GM23338 (cell line): ENCODE results near the gene OXNAD1. TPM values are rescaled to one million over a fixed set of nuclear protein-coding genes. Genes with fewer than 3 reads are reported as not detected.

Source experiments
- ATAC-seq: fragments of 200-7000 bp; cut with Tn5 transposase; 3 replicates; pipeline ENCODE4 v1.9.1; 2020
- DNase-seq: peaks from one replicate; pipeline ENCODE4 v3.0.0-alpha.2; 2015; ENCODE audit warnings: low spot score
- H2AFZ ChIP-seq: fragments of 200-600 bp; sonication (generic); 2 replicates; pipeline ENCODE4 v1.8.0; 2016; ENCODE audit warnings: antibody characterized with exemption, mild to moderate bottlenecking, moderate library complexity
- H3F3A ChIP-seq: fragments of 200-600 bp; sonication (generic); replicated peaks from 2 replicates; pipeline ENCODE4 v1.8.0; 2017; ENCODE audit warnings: antibody characterized with exemption, mixed run types, low read depth
- H3K27ac ChIP-seq: fragments of 200-600 bp; sonication (generic); 2 replicates; pipeline ENCODE4 v1.6.1; 2016; ENCODE audit warnings: low read depth
- H3K27me3 ChIP-seq: fragments of 200-600 bp; sonication (generic); 2 replicates; pipeline ENCODE4 v1.8.0; 2016; ENCODE audit warnings: mild to moderate bottlenecking, mixed run types, moderate library complexity; ENCODE audit not compliant: insufficient read depth
- H3K36me3 ChIP-seq: fragments of 200-600 bp; sonication (generic); 2 replicates; pipeline ENCODE4 v1.8.0; 2016; ENCODE audit warnings: mild to moderate bottlenecking; ENCODE audit not compliant: insufficient read depth
- H3K4me1 ChIP-seq: fragments of 200-600 bp; sonication (generic); 2 replicates; pipeline ENCODE4 v1.8.0; 2016; ENCODE audit warnings: mild to moderate bottlenecking, moderate library complexity; ENCODE audit not compliant: insufficient read depth
- H3K4me2 ChIP-seq: fragments of 200-600 bp; sonication (generic); 2 replicates; pipeline ENCODE4 v1.7.1; 2017; ENCODE audit warnings: mixed run types
- H3K4me3 ChIP-seq: fragments of 200-600 bp; sonication (generic); 2 replicates; pipeline ENCODE4 v1.6.1; 2016; ENCODE audit warnings: mixed run types
- H3K79me2 ChIP-seq: fragments of 200-600 bp; sonication (generic); replicated peaks from 2 replicates; pipeline ENCODE4 v1.8.0; 2017; ENCODE audit warnings: mild to moderate bottlenecking; ENCODE audit not compliant: insufficient read depth
- H3K9me2 ChIP-seq: fragments of 200-600 bp; sonication (generic); 2 replicates; pipeline ENCODE4 v1.8.0; 2017; ENCODE audit not compliant: insufficient read depth
- H4K20me1 ChIP-seq: fragments of 200-600 bp; sonication (generic); replicated peaks from 2 replicates; pipeline ENCODE4 v1.8.0; 2017; ENCODE audit warnings: mild to moderate bottlenecking; ENCODE audit not compliant: insufficient read depth
- H3K27ac Mint-ChIP-seq: 2 replicates; pipeline ENCODE4 v1.8.0; 2020; ENCODE audit warnings: inconsistent platforms, mild to moderate bottlenecking, moderate library complexity, mixed read lengths
- H3K27me3 Mint-ChIP-seq: 3 replicates; pipeline ENCODE4 v1.8.0; 2022; ENCODE audit warnings: low read depth, mild to moderate bottlenecking, moderate library complexity, mixed read lengths, inconsistent platforms; ENCODE audit not compliant: insufficient read depth, poor library complexity
- H3K36me3 Mint-ChIP-seq: 3 replicates; pipeline ENCODE4 v1.8.0; 2021; ENCODE audit warnings: low read depth, mild to moderate bottlenecking, inconsistent platforms, moderate library complexity, mixed read lengths
- H3K4me1 Mint-ChIP-seq: 3 replicates; pipeline ENCODE4 v1.8.0; 2020; ENCODE audit warnings: mild to moderate bottlenecking, inconsistent platforms, mixed read lengths
- H3K4me3 Mint-ChIP-seq: 3 replicates; pipeline ENCODE4 v1.8.0; 2021; ENCODE audit warnings: moderate library complexity, mild to moderate bottlenecking, inconsistent platforms, mixed read lengths
- H3K9me3 Mint-ChIP-seq: 3 replicates; pipeline ENCODE4 v1.8.0; 2020; ENCODE audit warnings: moderate library complexity, mild to moderate bottlenecking, inconsistent platforms, mixed read lengths
- CREB1 ChIP-seq: fragments of 250-450 bp; sonication (Bioruptor Pico); IDR thresholded peaks from 2 replicates; pipeline ENCODE4 v1.5.0; 2020; ENCODE audit warnings: low read depth, mild to moderate bottlenecking, moderate library complexity
- EZH2 ChIP-seq: fragments of 200-600 bp; sonication (generic); IDR thresholded peaks from one replicate; pipeline ENCODE4 v1.8.0; 2017; ENCODE audit warnings: antibody characterized with exemption, mild to moderate bottlenecking, low read depth; ENCODE audit not compliant: unreplicated experiment
- EZH2phosphoT487 ChIP-seq: fragments of 200-600 bp; sonication (generic); IDR thresholded peaks from one replicate; pipeline ENCODE4 v1.8.1; 2018; ENCODE audit warnings: antibody characterized with exemption; ENCODE audit not compliant: unreplicated experiment
- JUNB ChIP-seq: IDR thresholded peaks from one replicate; pipeline ENCODE4 v1.6.1; 2016; ENCODE audit warnings: antibody characterized with exemption; ENCODE audit not compliant: unreplicated experiment
- NANOG ChIP-seq: IDR thresholded peaks from 2 replicates; pipeline ENCODE4 v1.6.1; 2016; ENCODE audit warnings: antibody characterized with exemption, borderline replicate concordance
- POLR2AphosphoS5 ChIP-seq: IDR thresholded peaks from 2 replicates; pipeline ENCODE4 v1.6.1; 2016; ENCODE audit warnings: antibody characterized with exemption, low read depth
- STAT1 ChIP-seq: IDR thresholded peaks from one replicate; pipeline ENCODE4 v1.6.1; 2016; ENCODE audit warnings: antibody characterized with exemption; ENCODE audit not compliant: unreplicated experiment
- ZNF114 ChIP-seq: fragments of 250-450 bp; sonication (Bioruptor Pico); IDR thresholded peaks from 2 replicates; pipeline ENCODE4 v1.5.0; 2020; ENCODE audit warnings: mild to moderate bottlenecking, moderate library complexity
- ZNF331 ChIP-seq: fragments of 250-450 bp; sonication (Bioruptor Pico); IDR thresholded peaks from 2 replicates; pipeline ENCODE4 v1.5.0; 2020; ENCODE audit warnings: low read depth, mild to moderate bottlenecking, moderate library complexity
- polyA plus RNA-seq: library from polyadenylated mRNA; unstranded; fragments of >200 nt; fragmentation: Nextera tagmentation; extraction: Ambion mirVana; gene quantifications from 2 replicates; pipeline ENCODE4 v1.2.1, GENCODE V29; 2016
- total RNA-seq: library from RNA; depleted of rRNA; stranded (reverse); fragments of >200 nt; shearing (Covaris generic); gene quantifications from 2 replicates; pipeline ENCODE4 v1.2.3, GENCODE V29; 2014
- TF ChIP-seq, protein P1 (sequence below): IDR thresholded peaks from 2 replicates; pipeline ENCODE4 v1.6.1; 2016; ENCODE audit warnings: antibody characterized with exemption
- TF ChIP-seq, protein P2 (sequence below): IDR thresholded peaks from one replicate; pipeline ENCODE4 v1.6.1; 2018; ENCODE audit warnings: antibody characterized with exemption; ENCODE audit not compliant: unreplicated experiment
- TF ChIP-seq, protein P3 (sequence below): fragments of 250-450 bp; sonication (Bioruptor Pico); IDR thresholded peaks from 2 replicates; pipeline ENCODE4 v1.5.0; 2020; ENCODE audit warnings: mild to moderate bottlenecking, moderate library complexity
- TF ChIP-seq, protein P4 (sequence below), 2 experiments: fragments of 200-600 bp in 1 of 2; sonication (generic) in 1 of 2; conservative IDR thresholded peaks; 2 replicates each; pipeline versions ENCODE4 v1.5.1 to v1.6.1; 2016 to 2017; ENCODE audit warnings: antibody characterized with exemption in 2 of 2, low read depth in 2 of 2, mild to moderate bottlenecking in 2 of 2, moderate library complexity in 1 of 2

The OXNAD1 gene
- total and polyA plus RNA-seq, 2 experiments from 2014 or later = 22.9 to 34.2 TPM

DNA sequence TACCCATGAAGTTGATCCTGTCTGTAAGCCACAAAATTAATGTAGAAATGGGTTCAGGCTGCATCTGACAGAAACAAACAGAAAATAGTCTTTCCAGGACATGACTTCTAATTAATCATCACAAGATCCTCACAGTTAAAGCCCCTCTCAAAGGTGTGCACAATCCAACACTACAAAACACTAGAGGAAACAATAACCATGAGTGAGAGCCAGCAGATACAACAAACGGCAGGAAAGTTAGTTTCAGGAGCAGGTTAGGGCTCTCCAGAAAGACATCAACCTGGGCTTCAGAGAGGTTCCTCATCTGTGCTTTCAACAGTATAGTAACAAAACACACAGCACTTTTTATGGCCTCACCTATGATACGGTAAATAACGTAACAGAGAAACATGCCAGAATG lies 43.0 kb upstream of the OXNAD1 start:
- Mint-ChIP-seq H3K27me3 (no peaks in the 10 kb centered on the region), H3K4me3 (no peak overlapping the region), H3K27ac (no peak overlapping the region), H3K9me3 (no peaks in the 10 kb centered on the region; the same call in 2 of the 3 replicates), H3K4me1 (no peaks in the 10 kb centered on the region; the same call in 2 of the 3 replicates), H3K36me3 (no peaks in the 10 kb centered on the region)
- Histone ChIP-seq H3F3A (no peaks in the 10 kb centered on the region), H4K20me1 (no peaks in the 10 kb centered on the region), H3K4me1 (no peaks in the 10 kb centered on the region), H3K4me2 (no peak overlapping the region), H3K4me3 (no peak overlapping the region), H3K36me3 (no peaks in the 10 kb centered on the region), H3K9me2 (no peaks in the 10 kb centered on the region), H3K27me3 (no peaks in the 10 kb centered on the region), H3K79me2 (no peaks in the 10 kb centered on the region), H3K27ac (no peak overlapping the region), H2AFZ (no peak overlapping the region)
- no peak for ATAC-seq
- TF ChIP-seq, protein P1, sequence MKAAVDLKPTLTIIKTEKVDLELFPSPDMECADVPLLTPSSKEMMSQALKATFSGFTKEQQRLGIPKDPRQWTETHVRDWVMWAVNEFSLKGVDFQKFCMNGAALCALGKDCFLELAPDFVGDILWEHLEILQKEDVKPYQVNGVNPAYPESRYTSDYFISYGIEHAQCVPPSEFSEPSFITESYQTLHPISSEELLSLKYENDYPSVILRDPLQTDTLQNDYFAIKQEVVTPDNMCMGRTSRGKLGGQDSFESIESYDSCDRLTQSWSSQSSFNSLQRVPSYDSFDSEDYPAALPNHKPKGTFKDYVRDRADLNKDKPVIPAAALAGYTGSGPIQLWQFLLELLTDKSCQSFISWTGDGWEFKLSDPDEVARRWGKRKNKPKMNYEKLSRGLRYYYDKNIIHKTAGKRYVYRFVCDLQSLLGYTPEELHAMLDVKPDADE = no peak
- no peak for TF ChIP-seq NANOG
- no peak for TF ChIP-seq ZNF114
- TF ChIP-seq JUNB = no peak
- TF ChIP-seq, protein P2, sequence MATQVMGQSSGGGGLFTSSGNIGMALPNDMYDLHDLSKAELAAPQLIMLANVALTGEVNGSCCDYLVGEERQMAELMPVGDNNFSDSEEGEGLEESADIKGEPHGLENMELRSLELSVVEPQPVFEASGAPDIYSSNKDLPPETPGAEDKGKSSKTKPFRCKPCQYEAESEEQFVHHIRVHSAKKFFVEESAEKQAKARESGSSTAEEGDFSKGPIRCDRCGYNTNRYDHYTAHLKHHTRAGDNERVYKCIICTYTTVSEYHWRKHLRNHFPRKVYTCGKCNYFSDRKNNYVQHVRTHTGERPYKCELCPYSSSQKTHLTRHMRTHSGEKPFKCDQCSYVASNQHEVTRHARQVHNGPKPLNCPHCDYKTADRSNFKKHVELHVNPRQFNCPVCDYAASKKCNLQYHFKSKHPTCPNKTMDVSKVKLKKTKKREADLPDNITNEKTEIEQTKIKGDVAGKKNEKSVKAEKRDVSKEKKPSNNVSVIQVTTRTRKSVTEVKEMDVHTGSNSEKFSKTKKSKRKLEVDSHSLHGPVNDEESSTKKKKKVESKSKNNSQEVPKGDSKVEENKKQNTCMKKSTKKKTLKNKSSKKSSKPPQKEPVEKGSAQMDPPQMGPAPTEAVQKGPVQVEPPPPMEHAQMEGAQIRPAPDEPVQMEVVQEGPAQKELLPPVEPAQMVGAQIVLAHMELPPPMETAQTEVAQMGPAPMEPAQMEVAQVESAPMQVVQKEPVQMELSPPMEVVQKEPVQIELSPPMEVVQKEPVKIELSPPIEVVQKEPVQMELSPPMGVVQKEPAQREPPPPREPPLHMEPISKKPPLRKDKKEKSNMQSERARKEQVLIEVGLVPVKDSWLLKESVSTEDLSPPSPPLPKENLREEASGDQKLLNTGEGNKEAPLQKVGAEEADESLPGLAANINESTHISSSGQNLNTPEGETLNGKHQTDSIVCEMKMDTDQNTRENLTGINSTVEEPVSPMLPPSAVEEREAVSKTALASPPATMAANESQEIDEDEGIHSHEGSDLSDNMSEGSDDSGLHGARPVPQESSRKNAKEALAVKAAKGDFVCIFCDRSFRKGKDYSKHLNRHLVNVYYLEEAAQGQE = no peak
- no peak for TF ChIP-seq CREB1 (CRISPR knock-in tag)
- no peak for TF ChIP-seq STAT1
- no peak for TF ChIP-seq EZH2
- TF ChIP-seq, protein P3, sequence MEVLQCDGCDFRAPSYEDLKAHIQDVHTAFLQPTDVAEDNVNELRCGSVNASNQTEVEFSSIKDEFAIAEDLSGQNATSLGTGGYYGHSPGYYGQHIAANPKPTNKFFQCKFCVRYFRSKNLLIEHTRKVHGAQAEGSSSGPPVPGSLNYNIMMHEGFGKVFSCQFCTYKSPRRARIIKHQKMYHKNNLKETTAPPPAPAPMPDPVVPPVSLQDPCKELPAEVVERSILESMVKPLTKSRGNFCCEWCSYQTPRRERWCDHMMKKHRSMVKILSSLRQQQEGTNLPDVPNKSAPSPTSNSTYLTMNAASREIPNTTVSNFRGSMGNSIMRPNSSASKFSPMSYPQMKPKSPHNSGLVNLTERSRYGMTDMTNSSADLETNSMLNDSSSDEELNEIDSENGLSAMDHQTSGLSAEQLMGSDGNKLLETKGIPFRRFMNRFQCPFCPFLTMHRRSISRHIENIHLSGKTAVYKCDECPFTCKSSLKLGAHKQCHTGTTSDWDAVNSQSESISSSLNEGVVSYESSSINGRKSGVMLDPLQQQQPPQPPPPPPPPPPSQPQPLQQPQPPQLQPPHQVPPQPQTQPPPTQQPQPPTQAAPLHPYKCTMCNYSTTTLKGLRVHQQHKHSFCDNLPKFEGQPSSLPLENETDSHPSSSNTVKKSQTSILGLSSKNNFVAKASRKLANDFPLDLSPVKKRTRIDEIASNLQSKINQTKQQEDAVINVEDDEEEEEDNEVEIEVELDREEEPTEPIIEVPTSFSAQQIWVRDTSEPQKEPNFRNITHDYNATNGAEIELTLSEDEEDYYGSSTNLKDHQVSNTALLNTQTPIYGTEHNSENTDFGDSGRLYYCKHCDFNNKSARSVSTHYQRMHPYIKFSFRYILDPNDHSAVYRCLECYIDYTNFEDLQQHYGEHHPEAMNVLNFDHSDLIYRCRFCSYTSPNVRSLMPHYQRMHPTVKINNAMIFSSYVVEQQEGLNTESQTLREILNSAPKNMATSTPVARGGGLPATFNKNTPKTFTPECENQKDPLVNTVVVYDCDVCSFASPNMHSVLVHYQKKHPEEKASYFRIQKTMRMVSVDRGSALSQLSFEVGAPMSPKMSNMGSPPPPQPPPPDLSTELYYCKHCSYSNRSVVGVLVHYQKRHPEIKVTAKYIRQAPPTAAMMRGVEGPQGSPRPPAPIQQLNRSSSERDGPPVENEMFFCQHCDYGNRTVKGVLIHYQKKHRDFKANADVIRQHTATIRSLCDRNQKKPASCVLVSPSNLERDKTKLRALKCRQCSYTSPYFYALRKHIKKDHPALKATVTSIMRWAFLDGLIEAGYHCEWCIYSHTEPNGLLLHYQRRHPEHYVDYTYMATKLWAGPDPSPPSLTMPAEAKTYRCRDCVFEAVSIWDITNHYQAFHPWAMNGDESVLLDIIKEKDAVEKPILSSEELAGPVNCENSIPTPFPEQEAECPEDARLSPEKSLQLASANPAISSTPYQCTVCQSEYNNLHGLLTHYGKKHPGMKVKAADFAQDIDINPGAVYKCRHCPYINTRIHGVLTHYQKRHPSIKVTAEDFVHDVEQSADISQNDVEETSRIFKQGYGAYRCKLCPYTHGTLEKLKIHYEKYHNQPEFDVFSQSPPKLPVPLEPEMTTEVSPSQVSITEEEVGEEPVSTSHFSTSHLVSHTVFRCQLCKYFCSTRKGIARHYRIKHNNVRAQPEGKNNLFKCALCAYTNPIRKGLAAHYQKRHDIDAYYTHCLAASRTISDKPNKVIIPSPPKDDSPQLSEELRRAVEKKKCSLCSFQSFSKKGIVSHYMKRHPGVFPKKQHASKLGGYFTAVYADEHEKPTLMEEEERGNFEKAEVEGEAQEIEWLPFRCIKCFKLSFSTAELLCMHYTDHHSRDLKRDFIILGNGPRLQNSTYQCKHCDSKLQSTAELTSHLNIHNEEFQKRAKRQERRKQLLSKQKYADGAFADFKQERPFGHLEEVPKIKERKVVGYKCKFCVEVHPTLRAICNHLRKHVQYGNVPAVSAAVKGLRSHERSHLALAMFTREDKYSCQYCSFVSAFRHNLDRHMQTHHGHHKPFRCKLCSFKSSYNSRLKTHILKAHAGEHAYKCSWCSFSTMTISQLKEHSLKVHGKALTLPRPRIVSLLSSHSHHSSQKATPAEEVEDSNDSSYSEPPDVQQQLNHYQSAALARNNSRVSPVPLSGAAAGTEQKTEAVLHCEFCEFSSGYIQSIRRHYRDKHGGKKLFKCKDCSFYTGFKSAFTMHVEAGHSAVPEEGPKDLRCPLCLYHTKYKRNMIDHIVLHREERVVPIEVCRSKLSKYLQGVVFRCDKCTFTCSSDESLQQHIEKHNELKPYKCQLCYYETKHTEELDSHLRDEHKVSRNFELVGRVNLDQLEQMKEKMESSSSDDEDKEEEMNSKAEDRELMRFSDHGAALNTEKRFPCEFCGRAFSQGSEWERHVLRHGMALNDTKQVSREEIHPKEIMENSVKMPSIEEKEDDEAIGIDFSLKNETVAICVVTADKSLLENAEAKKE (CRISPR knock-in tag) = no peak
- TF ChIP-seq EZH2phosphoT487 = no peak
- no peak for TF ChIP-seq POLR2AphosphoS5
- TF ChIP-seq ZNF331 (CRISPR knock-in tag) = no peak
- TF ChIP-seq, protein P4, sequence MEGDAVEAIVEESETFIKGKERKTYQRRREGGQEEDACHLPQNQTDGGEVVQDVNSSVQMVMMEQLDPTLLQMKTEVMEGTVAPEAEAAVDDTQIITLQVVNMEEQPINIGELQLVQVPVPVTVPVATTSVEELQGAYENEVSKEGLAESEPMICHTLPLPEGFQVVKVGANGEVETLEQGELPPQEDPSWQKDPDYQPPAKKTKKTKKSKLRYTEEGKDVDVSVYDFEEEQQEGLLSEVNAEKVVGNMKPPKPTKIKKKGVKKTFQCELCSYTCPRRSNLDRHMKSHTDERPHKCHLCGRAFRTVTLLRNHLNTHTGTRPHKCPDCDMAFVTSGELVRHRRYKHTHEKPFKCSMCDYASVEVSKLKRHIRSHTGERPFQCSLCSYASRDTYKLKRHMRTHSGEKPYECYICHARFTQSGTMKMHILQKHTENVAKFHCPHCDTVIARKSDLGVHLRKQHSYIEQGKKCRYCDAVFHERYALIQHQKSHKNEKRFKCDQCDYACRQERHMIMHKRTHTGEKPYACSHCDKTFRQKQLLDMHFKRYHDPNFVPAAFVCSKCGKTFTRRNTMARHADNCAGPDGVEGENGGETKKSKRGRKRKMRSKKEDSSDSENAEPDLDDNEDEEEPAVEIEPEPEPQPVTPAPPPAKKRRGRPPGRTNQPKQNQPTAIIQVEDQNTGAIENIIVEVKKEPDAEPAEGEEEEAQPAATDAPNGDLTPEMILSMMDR (conservative IDR thresholded peaks at IDR 0.05; ENCODE audit: low read depth in 2 of 2) = no peak
- DNase-seq = no peak
